Activated CD8-positive, alpha-beta memory T cell treated with anti-CD3 and anti-CD28 coated beads, Interleukin-2, amount 50 U/mL, for 48 hours (primary cell): ENCODE results near the gene RCC1.
"Not testable (repeated sequence)": the region's sequence is repeated elsewhere in the genome, so short reads cannot be mapped to it uniquely, and the experiment has no call there.

ENCODE experiments used
- DNase-seq: peaks from one replicate; pipeline ENCODE4 v3.0.0-alpha.2; 2020

Gene RCC1

GRCh38 chr1:28512058-28512611 is 6.3 kb downstream of the RCC1 start:
- DNase-seq: peak; percentile 78

GRCh38 chr1:28514445-28514933 is 8.6 kb downstream of the RCC1 start:
- peak; percentile 63 for DNase-seq

GRCh38 chr1:28516518-28516956 is 10.7 kb downstream of the RCC1 start:
- DNase-seq: no peak

- no peak for DNase-seq
These were observed 11.8 kb downstream of the RCC1 start for GRCh38 chr1:28517649-28517999.

GRCh38 chr1:28518000-28518744 is 12.3 kb downstream of the RCC1 start:
- peak; percentile 97 for DNase-seq

- DNase-seq: peak; percentile 80
These were observed 13.0 kb downstream of the RCC1 start for GRCh38 chr1:28518745-28519341.

- no peak for DNase-seq
These were observed 14.3 kb downstream of the RCC1 start for GRCh38 chr1:28519946-28520725.

- not testable (repeated sequence) for DNase-seq
These were observed 15.0 kb downstream of the RCC1 start for GRCh38 chr1:28520796-28521195.

GRCh38 chr1:28521502-28522164 is 15.8 kb downstream of the RCC1 start:
- DNase-seq: no peak

GRCh38 chr1:28522537-28522936 is 16.7 kb downstream of the RCC1 start:
- DNase-seq: not testable (repeated sequence)

- not testable (repeated sequence) for DNase-seq
These were observed 19.3 kb downstream of the RCC1 start for GRCh38 chr1:28525002-28525642.

- no peak for DNase-seq
These were observed 21.0 kb downstream of the RCC1 start for GRCh38 chr1:28526886-28527285.

- DNase-seq: no peak
These were observed 24.6 kb downstream of the RCC1 start for GRCh38 chr1:28530456-28530855.

GRCh38 chr1:28534671-28535070 is 28.8 kb downstream of the RCC1 start:
- DNase-seq: no peak

- DNase-seq: no peak
These were observed 29.3 kb downstream of the RCC1 start for GRCh38 chr1:28535180-28535579.

GRCh38 chr1:28537457-28538199 is 31.8 kb downstream of the RCC1 start:
- DNase-seq: no peak

- no peak for DNase-seq
These were observed 32.4 kb downstream of the RCC1 start for GRCh38 chr1:28538286-28538685.

- DNase-seq: no peak
These were observed 34.8 kb downstream of the RCC1 start for GRCh38 chr1:28540651-28541050.

GRCh38 chr1:28541414-28542015 is 35.7 kb downstream of the RCC1 start:
- not testable (repeated sequence) for DNase-seq

- DNase-seq: no peak
These were observed 39.4 kb downstream of the RCC1 start for GRCh38 chr1:28545246-28545628.

- DNase-seq: no peak
These were observed 42.5 kb downstream of the RCC1 start for GRCh38 chr1:28548318-28548717.
